GM21360 (cell line): ENCODE measurements around the gene FNDC3B.
A peak's percentile ranks its signal among the peaks of the same experiment; 100 is the strongest.
"Not testable (repeated sequence)": the region's sequence is repeated elsewhere in the genome, so short reads cannot be mapped to it uniquely, and the experiment has no call there.

Experiments
- ATAC-seq: cut with Tn5 transposase; IDR thresholded peaks from one replicate; pipeline ENCODE4 v1.9.1; 2021; ENCODE audit warnings: mild to moderate bottlenecking, moderate library complexity; ENCODE audit not compliant: unreplicated experiment

Gene FNDC3B

DNA sequence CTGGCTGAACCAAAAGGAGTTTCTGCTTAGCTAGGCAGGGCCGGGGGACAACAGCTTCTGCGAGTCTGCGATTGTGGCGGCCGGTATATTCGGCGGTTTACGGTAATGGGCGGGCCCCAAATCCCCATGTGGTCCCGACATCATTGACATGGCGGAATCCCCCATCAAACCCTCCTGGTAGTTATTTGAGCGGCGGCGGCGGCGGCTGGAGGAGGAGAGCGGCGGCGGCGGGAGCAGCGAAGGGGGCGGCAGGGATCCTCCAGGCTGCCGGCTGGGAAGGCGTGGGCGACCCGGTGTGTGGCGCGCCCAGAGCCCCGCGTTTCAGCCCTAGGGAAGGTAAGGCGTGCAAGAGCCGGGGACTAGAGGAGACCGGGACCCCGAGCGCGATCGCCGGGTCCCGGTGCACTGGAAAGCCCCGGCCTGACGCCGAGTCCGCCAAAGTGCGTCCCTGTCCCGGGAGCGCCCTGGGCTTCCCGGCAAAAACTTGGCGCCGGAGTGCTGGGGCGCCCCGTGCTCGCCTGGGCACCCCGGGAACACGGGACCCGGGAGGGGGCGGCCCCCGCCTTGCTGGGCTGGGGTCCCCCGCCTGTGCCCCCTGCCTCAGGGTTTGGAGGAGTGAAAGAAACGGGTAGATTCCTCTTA lies at the start of gene FNDC3B:
FNDC3B (plus strand) TSS at position 143 of the 642 bp plus-strand sequence. CDS start 72,902 bp downstream, outside the sequence.
- ATAC-seq = peak; percentile 71

DNA sequence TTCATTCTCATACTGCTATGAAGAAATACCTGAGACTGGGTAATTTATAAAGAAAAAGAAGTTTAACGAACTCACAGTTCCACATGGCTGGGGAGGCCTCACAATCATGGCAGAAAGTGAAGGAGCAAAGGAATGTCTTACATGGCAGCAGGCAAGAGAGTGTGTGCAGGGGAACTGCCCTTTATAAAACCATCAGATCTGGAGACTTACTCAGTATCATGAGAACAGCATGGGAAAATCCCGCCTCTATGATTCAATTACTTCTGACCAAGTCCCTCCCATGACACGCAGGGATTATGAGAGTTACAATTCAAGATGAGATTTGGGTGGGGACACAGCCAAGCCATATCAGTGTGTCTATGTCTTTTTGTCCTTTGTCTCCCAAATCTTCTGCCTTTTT lies 49.1 kb upstream of the FNDC3B start:
- ATAC-seq = not testable (repeated sequence)

DNA sequence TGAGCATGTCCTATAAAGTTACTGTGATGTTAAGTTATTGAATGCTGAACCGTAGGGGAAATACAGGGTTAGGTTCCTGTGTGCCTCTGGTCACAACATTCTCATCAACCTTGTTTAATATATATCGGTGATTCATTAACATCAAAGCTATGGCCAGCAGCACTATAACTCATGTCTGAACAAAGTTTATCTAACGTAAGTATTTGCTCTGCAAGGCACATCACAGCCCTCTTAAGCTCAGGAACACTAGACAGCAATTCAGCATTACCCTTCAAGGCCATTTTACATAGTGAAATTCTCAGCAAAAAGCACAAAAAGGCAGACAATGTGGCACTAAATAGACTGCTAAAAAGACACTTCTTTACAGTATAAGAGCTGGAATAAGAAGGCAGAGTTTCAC lies 48.2 kb upstream of the FNDC3B start:
- ATAC-seq = no peak

DNA sequence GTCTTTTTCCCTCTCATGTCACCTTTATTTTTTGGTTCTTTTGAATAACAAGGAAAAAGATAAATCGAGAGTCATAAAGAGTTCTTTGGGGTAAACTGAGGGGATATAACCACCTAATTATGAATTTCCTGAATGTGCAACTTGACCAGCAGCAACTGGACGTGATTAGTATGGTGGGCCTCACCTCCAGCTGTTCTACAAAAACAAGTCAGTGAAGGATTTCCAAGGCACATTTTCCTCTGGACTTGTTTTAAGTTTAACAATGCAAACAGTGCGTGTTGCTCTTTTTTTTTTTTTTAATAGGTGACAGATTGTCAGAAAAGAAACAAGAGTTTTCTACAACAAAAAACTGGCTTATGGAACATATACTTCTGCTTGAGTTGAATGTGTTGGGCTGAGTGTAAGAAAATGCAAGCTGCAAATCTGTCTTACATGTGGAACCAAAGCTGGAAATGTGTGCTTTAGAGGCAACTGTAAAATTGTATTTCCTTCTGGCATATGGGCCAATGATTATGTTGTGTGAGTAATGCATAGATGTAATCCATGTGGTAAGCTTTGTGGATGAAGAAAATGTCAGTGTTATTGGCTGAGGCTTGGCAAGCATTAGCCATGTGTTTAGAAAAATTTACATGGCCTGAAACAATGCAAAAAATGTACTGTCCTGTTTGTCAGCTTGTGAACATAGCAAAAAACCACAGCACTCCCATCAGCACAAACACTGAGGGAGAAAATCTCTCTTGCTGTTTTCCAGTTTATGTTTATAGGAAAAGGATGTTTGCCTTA lies 44.5 kb upstream of the FNDC3B start:
- ATAC-seq = no peak

DNA sequence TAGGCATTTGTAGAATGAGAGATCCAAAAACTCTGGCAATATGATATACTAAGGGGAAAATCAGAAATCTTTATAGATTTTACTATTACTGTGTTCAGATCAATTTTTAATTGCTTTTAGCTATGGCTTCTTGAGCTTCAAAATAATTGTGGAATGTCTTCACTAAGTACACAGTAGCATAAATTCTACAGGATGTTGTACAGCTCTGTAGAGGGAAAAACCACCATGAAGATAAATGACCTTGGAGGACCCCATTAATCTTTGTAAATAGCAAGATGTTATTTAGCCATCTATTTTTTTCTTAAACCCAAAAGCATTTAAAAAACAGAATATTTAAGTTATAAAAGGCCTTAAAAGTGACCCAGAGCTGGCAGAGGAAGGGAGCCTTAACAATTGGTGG lies 43.9 kb upstream of the FNDC3B start:
- no peak for ATAC-seq

DNA sequence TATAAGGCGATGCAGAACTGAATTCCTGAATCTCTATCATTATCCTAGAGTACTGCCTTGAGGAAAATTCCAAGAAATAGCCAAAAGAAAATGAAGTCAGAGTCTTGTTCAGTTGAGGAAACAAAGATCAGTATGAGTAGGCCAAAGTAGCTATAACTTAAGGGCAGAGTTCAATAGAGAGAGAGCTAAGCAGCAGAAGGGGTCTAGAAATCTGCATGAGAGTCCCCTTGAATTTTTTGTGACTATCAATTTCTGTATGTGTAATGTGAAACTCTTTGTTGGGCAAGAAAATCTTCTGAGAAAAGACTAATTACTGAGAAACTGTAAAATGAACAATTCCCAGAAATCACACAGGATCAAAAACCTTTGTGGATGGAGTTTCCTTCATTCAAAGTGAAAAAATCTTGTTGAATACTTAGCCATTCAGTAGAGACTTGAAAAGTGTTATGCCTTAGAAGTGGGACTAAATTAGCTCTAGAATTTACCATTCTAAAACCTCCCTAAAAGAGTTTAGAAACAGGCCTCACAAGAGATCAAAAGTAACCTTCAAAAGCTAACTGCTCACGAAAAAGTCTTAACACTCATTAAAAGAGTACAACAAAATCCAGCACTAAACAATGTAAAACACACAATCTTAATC lies 43.1 kb upstream of the FNDC3B start:
- no peak for ATAC-seq

DNA sequence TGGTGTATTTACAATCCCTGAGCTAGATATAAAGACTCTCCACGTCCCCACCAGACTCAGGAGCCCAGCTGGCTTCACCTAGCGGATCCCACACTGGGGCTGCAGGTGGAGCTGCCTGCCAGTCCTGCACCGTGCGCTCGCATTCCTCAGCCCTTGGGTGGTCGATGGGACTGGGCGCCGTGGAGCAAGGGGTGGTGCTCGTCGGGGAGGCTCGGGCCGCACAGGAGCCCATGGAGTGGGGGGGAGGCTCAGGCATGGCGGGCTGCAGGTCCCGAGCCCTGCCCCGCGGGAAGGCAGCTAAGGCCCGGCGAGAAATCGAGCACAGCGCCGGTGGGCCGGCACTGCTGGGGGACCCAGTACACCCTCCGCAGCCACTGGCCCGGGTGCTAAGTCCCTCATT lies 40.6 kb upstream of the FNDC3B start:
- not testable (repeated sequence) for ATAC-seq

DNA sequence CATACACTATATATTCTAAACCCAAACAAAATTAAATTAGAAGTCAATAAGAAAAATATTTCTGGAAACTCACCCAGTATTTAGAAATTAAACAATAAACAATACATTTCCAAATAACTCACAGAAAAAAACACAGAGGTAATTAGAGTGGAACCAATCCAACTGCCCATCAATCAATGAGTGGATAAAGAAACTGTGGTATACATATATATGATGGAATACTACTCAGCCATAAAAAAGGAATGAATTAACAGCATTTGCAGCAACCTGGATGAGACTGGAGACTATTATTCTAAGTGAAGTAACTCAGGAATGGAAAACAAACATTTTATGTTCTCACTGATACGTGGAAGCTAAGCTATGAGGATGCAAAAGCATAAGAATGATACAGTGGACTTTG lies 37.8 kb upstream of the FNDC3B start:
- ATAC-seq = not testable (repeated sequence)

DNA sequence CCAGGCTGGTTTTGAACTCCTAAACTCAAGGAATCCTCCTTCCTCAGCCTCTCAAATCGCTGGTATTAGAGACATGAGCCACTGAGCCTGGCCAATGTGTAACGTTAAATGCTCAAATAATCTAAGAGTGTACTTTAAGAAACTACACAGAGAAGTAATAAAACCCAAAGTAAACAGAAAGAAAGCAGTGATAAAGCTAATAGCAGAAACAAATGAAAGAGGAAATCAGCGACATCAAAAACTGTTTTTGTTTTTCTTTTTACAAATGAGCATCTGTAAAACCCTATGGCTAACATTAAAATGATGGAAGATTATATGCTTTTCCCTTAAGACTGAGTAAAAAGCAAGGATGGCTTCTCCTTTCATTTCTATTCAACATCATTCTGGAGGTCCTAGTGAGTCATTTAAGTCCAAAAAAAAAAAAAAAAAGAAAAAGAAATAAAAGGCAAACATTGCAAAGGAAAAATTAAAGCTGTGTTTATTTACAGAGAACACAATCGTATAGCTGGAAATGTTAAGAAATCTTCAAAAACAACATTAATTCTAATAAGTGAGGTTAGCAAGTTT lies 36.8 kb upstream of the FNDC3B start:
- ATAC-seq = no peak

DNA sequence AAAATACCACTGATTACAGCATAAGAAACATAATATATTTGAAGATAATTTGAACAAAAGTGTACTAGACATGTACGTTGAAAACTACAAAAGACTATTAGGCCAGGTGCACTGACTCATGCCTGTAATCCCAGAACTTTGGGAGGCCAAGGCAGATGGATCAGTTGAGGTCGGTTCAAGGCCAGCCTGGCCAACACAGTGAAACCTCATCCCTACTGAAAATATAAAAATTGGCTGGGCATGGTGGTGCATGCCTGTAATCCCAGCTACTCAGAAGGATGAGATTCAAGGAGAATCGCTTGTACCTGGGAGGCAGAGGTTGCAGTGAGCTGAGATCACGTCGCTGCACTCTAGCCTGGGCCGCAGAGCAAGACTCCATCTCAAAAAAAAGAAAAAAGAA lies 36.2 kb upstream of the FNDC3B start:
- ATAC-seq = no peak

DNA sequence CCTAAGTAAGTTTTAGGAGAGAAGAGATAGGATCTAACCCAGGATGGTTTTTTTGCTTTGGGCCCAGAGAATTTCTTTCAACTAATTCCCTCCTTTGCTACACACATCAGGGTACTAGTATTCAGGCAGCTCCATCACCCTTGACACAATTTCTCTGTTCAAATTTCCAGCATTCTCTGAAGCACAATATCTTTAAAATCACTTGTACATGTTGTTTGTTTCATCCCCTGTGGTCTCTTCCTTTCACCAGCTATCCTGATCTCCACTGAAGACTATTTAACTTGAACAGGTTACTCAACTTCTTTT lies 32.4 kb upstream of the FNDC3B start:
- ATAC-seq = no peak

DNA sequence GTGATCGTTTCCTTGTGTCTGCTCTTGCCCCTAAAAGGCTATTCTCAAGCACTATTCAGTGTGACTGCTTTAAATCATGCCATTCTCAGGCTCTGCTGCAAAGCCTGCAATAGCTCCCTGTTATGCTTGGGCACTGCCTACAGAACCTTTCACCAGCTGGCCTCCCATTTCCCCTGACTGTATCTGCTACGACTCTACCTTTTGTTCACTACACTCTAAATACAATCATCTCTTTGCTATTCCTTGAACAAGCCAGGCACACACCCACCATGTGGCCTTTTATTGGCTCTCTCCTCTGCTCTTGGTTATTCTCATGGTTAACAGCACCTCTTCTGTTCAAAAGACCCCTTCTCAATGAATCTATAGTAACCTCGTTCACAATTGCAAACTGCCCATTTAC lies 29.6 kb upstream of the FNDC3B start:
- no peak for ATAC-seq

DNA sequence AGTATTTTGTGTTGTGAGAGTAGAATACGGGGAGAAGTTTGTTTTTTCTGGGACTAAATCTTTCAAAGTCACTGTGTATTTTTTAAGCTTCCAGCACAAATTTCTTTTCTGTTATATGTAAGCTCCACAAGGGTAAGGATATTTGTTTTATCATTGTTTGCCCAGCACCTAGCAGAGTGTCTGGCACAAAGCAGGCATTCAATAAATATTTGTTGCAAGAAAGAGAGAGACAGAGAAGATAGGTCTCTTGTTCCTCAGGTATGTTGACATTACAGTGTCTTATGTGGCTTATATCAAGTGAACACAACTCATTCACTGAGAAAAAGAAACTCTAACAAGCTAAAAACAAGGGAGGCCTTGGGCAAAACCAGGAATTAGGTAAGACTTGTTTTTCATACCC lies 26.6 kb upstream of the FNDC3B start:
- ATAC-seq = no peak

DNA sequence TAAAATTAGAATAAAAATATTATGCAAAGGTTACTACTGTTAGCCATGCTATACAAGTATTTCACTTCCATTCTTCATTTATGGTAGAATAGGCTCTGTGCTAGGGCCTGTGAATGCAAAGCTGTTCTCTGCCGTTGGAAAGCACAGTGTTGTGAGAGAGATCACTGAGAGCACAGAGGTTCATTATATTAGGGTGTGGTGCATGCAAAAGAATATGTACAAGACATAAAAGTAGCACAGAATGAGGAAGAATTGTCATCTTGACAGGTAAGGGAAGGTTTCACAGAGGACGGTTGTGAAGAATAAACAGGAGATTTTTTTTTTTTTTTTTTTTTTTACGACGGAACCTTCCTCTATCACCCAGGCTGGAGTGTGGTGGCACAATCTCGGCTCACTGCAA lies 25.2 kb upstream of the FNDC3B start:
- ATAC-seq = no peak

DNA sequence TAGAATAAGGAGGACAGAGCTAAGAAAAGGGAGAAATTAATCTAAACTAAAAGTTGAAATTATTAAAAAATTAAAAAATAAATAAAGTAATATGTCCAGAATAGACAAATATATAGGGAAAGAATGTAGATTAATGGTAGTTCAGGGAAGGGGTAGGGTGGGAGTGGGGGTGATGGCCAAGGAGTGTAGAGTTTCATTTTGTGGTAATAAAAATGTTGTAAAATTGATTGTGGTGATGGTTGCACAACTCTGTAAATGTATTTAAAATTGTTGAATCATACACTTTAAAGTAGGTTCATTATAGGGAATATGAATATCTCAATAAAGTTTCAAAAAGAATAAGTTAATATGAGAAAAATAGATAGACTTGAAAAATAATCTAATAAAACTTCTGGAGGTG lies 21.0 kb upstream of the FNDC3B start:
- no peak for ATAC-seq

DNA sequence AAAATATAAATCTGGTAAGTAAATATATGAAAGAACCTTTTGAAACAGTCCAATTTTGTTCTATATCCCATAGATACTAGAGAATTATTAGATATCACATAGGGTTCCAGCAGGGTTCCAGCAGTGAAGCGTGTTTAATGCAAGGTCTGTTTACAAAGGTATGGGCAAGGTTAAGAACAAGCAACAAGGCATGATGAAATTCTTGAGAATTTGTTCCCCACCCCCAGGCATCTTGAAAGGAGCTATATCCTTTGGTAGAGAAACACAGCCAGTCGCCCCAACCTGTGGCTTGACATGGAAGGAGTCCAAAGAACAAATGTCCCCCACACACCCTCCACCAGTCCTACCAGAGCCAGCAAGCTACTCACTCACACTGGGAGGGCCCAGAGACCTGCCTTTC lies 18.6 kb upstream of the FNDC3B start:
- no peak for ATAC-seq

DNA sequence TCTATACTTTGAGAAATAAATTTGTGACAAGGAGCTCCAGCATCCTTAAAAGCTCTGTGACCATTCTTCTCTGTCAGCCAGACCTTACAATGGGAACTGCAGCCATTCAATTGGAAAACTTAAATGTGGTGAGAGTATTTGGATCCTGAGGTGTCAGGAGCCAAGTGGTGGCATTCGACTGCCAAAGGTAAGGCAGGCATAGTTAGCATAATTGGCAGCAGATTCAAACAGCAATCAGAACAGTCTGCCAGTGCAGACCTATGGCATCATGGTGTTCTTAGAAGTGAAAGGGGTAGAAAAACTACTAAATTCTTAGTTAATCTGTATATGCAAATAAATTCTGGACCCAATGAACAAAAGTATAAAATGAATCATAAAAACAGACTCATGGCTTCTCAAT lies 18.2 kb upstream of the FNDC3B start:
- ATAC-seq = no peak

DNA sequence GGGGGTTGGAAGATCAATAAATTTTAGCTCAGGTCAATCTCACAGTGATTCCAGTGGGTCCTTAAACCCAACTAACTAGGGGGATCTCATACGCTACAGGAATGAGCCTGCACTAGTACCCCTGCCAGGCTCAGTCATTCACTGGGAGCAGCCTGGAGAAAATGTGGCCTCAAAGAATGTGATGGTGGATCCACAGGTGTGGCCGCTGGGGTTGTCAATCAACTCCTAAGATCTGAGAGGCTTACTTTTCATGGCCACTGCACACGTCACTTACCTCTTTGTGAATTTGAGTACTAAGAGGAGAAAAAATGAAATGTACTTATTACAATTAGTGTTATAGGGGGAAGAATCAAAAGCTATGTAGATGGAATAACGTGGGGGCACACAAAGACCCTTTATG lies 17.5 kb upstream of the FNDC3B start:
- ATAC-seq = no peak

DNA sequence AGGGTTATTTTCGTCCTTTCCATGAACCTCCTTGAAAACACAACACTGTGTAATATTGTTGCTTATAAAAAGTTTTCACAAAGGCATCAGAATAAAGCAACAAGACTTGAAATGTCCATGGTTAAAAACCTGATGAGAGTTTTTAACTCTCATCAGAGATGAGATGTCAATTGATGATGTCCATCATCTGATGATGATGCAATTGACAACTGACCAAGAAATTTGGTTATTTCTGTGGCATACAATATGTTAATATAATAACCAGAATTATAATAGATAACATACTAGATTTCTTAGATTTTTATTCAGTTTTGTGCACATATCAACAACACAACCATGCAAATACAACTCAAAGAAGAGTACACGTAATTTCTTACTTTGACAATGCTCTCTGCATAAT lies 15.5 kb upstream of the FNDC3B start:
- no peak for ATAC-seq

DNA sequence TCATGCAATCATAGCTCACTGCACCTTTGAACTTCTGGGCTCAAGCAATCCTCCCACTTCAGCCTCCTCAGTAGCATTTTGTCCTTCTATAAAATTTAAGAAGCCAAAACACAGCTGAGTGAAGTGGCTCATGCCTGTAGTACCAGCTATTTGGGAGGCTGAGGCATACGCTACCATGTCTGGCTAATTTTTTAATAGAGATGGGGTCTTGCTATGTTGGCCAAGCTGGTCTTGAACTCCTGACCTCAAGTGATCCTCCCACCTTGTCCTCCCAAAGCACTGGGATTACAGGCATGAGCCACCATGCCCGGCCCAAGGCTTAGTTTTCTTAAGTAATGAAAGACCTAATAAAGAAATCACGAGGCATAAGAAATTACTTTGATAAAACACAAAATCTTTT lies 14.7 kb upstream of the FNDC3B start:
- ATAC-seq = no peak

DNA sequence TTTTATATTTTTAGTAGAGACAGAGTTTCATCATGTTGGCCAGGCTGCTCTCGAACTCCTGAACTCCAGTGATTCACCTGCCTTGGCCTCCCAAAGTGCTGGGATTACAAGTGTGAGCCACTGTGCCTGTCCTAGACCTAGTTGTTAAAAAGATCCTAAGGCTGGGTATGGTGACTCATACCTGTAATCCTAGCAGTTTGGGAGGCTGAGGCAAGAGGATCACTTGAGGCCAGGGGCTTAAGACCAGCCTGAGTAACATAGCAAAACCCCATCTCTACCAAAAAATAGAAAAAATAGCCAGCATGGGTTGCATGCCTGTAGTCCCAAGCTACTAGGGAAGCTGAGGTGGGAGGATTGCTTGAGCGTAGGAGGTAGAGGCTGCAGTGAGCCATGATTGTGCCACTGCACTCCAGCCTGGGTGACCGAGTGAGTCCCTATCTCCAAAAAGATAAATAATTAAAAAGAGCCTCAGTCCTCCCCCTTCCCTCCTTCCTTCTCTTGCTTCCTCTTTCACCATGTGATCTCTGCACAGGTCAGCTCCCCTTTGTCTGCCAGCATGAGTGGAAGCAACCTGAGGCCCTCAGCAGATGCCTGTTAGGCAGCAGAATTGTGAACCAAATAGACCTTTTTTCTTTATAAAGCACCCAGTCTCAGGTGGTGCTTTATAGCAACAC lies 9.8 kb upstream of the FNDC3B start:
- no peak for ATAC-seq
